Choroid plexus epithelial cell (primary cell): Measurements from ENCODE around the gene IFI27L2.
A peak's percentile ranks its signal among the peaks of the same experiment; 100 is the strongest.

ENCODE experiments used
- DNase-seq: peaks from one replicate; pipeline ENCODE4 v3.0.0-alpha.2; 2010; ENCODE audit warnings: low read depth
- H3K4me3 ChIP-seq: 2 replicates; pipeline ENCODE4 v1.5.1; 2011; ENCODE audit warnings: low read depth, mild to moderate bottlenecking, control low read depth, low read length, moderate library complexity
- TF ChIP-seq, protein P1 (sequence below): conservative IDR thresholded peaks from 2 replicates; pipeline ENCODE4 v1.5.1; 2011; ENCODE audit warnings: low read depth, mild to moderate bottlenecking, control low read depth, inconsistent platforms, low read length, moderate library complexity

Gene IFI27L2

DNA sequence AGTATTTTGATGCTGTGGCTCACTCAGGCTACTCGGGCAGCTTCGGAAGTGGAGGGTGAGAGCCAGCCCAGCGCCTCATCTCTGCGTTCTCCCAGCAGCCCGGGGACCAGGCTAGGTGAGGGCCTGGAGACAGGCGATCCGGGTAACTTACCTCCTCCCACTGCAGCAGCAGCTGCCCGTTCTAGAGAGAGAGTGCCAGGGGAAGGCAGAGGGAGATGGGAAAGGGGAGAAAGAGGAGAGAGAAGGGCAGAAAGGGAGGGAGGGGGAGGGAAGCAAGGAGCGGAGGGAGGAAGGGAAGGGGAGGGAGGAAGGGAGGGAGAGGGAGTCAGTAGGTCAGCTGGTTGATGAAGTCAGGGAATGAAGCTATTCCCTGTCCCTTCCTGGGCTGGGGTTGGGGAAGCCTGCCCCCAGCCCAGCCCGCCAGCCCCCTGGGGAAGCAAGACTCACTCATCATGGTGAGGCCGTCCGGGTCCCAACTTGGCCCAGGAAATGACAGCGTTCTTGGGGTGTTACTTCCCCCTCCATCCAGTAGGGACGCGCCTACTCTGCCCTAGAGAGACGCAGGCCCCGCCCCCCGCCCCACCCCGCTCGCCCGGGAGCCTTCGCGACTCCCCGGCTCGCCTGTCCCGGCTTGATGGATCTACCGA, at the start of gene IFI27L2:
TSS of gene IFI27L2 (minus strand) at position 494 of the 647 bp plus-strand sequence. CDS start at position 454, 40 bp downstream.
- TF ChIP-seq, protein P1, sequence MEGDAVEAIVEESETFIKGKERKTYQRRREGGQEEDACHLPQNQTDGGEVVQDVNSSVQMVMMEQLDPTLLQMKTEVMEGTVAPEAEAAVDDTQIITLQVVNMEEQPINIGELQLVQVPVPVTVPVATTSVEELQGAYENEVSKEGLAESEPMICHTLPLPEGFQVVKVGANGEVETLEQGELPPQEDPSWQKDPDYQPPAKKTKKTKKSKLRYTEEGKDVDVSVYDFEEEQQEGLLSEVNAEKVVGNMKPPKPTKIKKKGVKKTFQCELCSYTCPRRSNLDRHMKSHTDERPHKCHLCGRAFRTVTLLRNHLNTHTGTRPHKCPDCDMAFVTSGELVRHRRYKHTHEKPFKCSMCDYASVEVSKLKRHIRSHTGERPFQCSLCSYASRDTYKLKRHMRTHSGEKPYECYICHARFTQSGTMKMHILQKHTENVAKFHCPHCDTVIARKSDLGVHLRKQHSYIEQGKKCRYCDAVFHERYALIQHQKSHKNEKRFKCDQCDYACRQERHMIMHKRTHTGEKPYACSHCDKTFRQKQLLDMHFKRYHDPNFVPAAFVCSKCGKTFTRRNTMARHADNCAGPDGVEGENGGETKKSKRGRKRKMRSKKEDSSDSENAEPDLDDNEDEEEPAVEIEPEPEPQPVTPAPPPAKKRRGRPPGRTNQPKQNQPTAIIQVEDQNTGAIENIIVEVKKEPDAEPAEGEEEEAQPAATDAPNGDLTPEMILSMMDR, result peak; percentile 40
- peak within 1 kb of the TSS; percentile 76 for H3K4me3 ChIP-seq
- peak; percentile 81 for DNase-seq

DNA sequence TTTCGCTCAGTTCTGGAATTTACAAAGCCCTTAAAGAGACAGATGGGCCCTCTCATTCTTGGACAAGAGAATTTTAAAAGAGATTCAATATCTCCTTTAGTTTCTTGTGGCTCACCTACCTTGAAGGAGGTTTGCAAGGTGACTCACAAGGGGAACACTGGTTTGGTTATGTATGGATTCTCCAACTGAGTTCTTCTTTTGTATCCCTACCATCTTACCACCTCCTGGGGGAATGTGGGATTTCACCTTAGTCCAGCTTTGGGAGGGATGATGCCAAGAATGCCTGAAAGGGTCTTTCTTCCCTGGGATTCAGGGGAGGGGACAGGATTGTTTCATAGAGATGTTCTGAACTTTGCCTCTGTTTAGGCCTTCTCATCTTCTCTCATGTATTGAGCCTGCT, 48.4 kb upstream of the IFI27L2 start:
- H3K4me3 ChIP-seq, result no peak overlapping the region
- TF ChIP-seq, protein P1, result no peak
- no peak for DNase-seq

DNA sequence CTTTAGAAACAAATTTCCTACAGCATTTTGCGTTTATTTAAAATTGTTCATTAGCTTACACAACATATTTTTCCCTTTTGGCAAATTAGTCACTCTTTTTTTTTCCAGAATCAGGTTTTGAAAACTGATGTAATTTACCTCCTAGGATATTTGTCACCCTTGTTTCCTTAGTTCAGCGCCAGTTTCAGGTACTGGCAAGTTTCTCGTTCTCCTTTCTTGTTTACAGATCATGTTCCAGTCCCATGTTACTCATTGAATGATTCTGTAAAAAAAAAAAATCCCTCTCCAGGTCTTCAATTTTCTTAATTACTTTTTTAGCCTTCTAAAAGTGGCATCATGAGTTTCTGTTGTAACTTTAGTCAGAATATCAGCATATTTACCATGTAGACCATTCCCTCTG, 47.4 kb upstream of the IFI27L2 start:
- no peak for DNase-seq
- no peak overlapping the region for H3K4me3 ChIP-seq
- TF ChIP-seq, protein P1, result no peak

- DNase-seq, result no peak
- no peak overlapping the region for H3K4me3 ChIP-seq
- TF ChIP-seq, protein P1, result no peak
Observed at GRCh38 chr14:94175747-94176146, 46.3 kb upstream of the IFI27L2 start.

GRCh38 chr14:94175011-94175745, 45.8 kb upstream of the IFI27L2 start:
- TF ChIP-seq, protein P1, result no peak
- DNase-seq, result no peak
- H3K4me3 ChIP-seq, result no peak overlapping the region

DNA sequence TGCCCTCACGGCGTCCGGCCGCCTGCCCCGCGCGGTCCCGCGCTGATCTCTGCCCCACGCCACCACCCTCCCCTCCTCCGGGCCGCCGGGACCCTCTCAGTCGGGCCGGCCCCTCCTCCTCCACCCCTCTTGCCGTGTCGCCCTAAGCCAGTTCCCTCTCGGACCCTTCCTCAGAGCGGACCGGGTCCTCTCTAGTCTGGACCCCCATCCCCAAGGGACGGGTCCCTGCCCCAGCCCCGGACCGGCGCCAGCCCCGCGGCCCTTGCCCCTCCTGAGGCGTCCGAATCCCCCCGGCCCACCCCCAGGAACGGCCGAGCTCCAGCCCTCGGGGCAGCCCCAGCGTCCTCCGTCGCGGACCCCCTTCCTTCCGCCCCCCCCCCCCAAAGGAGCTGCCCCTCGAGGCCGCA, 45.2 kb upstream of the IFI27L2 start:
- DNase-seq, result no peak
- peak overlapping the region; percentile 56 for H3K4me3 ChIP-seq
- TF ChIP-seq, protein P1, result no peak
